IMR-90 (cell line): ENCODE results near the gene GPR160. TPM values are rescaled to one million over a fixed set of nuclear protein-coding genes. Genes with fewer than 3 reads are reported as not detected.

Experiments
- ATAC-seq: fragments of 200-7000 bp; cut with Tn5 transposase; 2 replicates; pipeline ENCODE4 v1.9.1; 2020; ENCODE audit warnings: low read depth, mild to moderate bottlenecking, moderate library complexity
- BruUV-seq: library from RNA; stranded (reverse); fragments of 400-500 nt; replicated peaks from 2 replicates; lab custom pipeline; 2021; lab: Mats Ljungman, UMichigan
- CTCF ChIA-PET: fragments of 300-600 bp; formaldehyde crosslinking; extraction: SDS; loops from one replicate; lab custom pipeline; 2021; ENCODE audit warnings: antibody characterized with exemption; lab: Yijun Ruan, JAX
- POLR2A ChIA-PET: fragments of 300-600 bp; sonication (Branson Sonifier 250); formaldehyde crosslinking; loops from one replicate; lab custom pipeline; 2022; ENCODE audit warnings: antibody characterized with exemption; ENCODE audit not compliant: unreplicated experiment; lab: Charles Lee
- DNase-seq: peaks from one replicate; pipeline ENCODE4 v3.0.0; 2013
- H2AFZ ChIP-seq: replicated peaks from 2 replicates; pipeline ENCODE3; 2013; ENCODE audit warnings: low read length, mild to moderate bottlenecking; ENCODE audit not compliant: poor library complexity
- H2AK5ac ChIP-seq: 2 replicates; pipeline ENCODE4 v1.6.1; 2013; ENCODE audit warnings: low read depth, low read length, inconsistent platforms
- H2AK9ac ChIP-seq: replicated peaks from 2 replicates; pipeline ENCODE3; 2013; ENCODE audit warnings: mild to moderate bottlenecking, low read depth, low read length, moderate library complexity; ENCODE audit not compliant: poor library complexity
- H2BK120ac ChIP-seq: 2 replicates; pipeline ENCODE4 v1.6.1; 2013; ENCODE audit warnings: low read depth, low read length, inconsistent platforms
- H2BK15ac ChIP-seq: 3 replicates; pipeline ENCODE4 v1.6.1; 2013; ENCODE audit warnings: low read depth, low read length, inconsistent platforms
- H2BK20ac ChIP-seq: 2 replicates; pipeline ENCODE4 v1.6.1; 2013; ENCODE audit warnings: low read depth, mild to moderate bottlenecking, inconsistent platforms, low read length, moderate library complexity
- H2BK5ac ChIP-seq: 2 replicates; pipeline ENCODE4 v1.6.1; 2013; ENCODE audit warnings: mild to moderate bottlenecking, low read depth, low read length, inconsistent platforms; ENCODE audit not compliant: poor library complexity, severe bottlenecking
- H3K14ac ChIP-seq: replicated peaks from 2 replicates; pipeline ENCODE4 v1.6.1; 2013; ENCODE audit warnings: low read depth, low read length, inconsistent platforms
- H3K18ac ChIP-seq: 2 replicates; pipeline ENCODE4 v1.6.1; 2013; ENCODE audit warnings: low read depth, low read length, control low read depth
- H3K23ac ChIP-seq: 2 replicates; pipeline ENCODE4 v1.6.1; 2013; ENCODE audit warnings: low read depth, low read length, inconsistent platforms
- H3K27ac ChIP-seq: 2 replicates; pipeline ENCODE4 v1.5.1; 2013; ENCODE audit warnings: mild to moderate bottlenecking, control low read depth, low read length; ENCODE audit not compliant: insufficient read depth
- H3K27me3 ChIP-seq: 2 replicates; pipeline ENCODE4 v1.6.1; 2013; ENCODE audit warnings: low read length; ENCODE audit not compliant: control insufficient read depth, insufficient read depth
- H3K36me3 ChIP-seq: 2 replicates; pipeline ENCODE4 v1.6.1; 2013; ENCODE audit warnings: low read length, mixed read lengths; ENCODE audit not compliant: control insufficient read depth, insufficient read depth
- H3K4ac ChIP-seq: 2 replicates; pipeline ENCODE4 v1.6.1; 2013; ENCODE audit warnings: low read depth, low read length, inconsistent platforms
- H3K4me1 ChIP-seq: 2 replicates; pipeline ENCODE4 v1.6.1; 2013; ENCODE audit warnings: low read length, mixed read lengths; ENCODE audit not compliant: control insufficient read depth, insufficient read depth
- H3K4me2 ChIP-seq: 2 replicates; pipeline ENCODE4 v1.6.1; 2013; ENCODE audit warnings: low read depth, mild to moderate bottlenecking, control low read depth, low read length, moderate library complexity
- H3K4me3 ChIP-seq: 2 replicates; pipeline ENCODE4 v1.5.1; 2013; ENCODE audit warnings: low read depth, mild to moderate bottlenecking, control low read depth, low read length, moderate library complexity; ENCODE audit not compliant: insufficient read depth
- H3K56ac ChIP-seq: 2 replicates; pipeline ENCODE4 v1.6.1; 2013; ENCODE audit warnings: low read length, inconsistent platforms; ENCODE audit not compliant: insufficient read depth; ENCODE audit errors: extremely low read depth
- H3K79me1 ChIP-seq, 2 experiments: 2 replicates each; pipeline ENCODE4 v1.6.1; 2013; ENCODE audit warnings: low read length in 2 of 2, inconsistent platforms in 1 of 2, low read depth in 1 of 2
- H3K9ac ChIP-seq: 2 replicates; pipeline ENCODE4 v1.6.1; 2013; ENCODE audit warnings: low read depth, low read length, control low read depth
- H3K9me1 ChIP-seq: 2 replicates; pipeline ENCODE4 v1.6.1; 2013; ENCODE audit warnings: low read length, inconsistent platforms; ENCODE audit not compliant: insufficient read depth
- H3K9me3 ChIP-seq: 2 replicates; pipeline ENCODE4 v1.6.1; 2013; ENCODE audit warnings: low read length; ENCODE audit not compliant: control insufficient read depth, insufficient read depth
- H4K20me1 ChIP-seq: 2 replicates; pipeline ENCODE4 v1.6.1; 2013; ENCODE audit warnings: low read length, inconsistent platforms; ENCODE audit not compliant: insufficient read depth
- H4K5ac ChIP-seq: 2 replicates; pipeline ENCODE4 v1.6.1; 2013; ENCODE audit warnings: mild to moderate bottlenecking, low read depth, low read length, control low read depth
- H4K8ac ChIP-seq, 2 experiments: 2 replicates each; pipeline ENCODE4 v1.6.1; 2013; ENCODE audit warnings: low read depth in 2 of 2, low read length in 2 of 2, control low read depth in 1 of 2, inconsistent platforms in 1 of 2
- H4K91ac ChIP-seq: 2 replicates; pipeline ENCODE4 v1.6.1; 2013; ENCODE audit warnings: low read depth, low read length, inconsistent platforms; ENCODE audit not compliant: insufficient read depth
- MAZ ChIP-seq: IDR thresholded peaks from 2 replicates; pipeline ENCODE4 v1.6.1; 2012; ENCODE audit warnings: low read depth, mild to moderate bottlenecking, low read length, improper control_type of control experiment, moderate library complexity, borderline replicate concordance
- SMC3 ChIP-seq: fragments of 150-350 bp; IDR thresholded peaks from 2 replicates; pipeline ENCODE4 v1.6.1; 2016; ENCODE audit warnings: low read depth, mild to moderate bottlenecking, antibody characterized with exemption, low read length, moderate library complexity
- WGBS, 2 experiments: methylation state at CpG; one replicate each; pipeline versions ENCODE4 v1.1.5 to v1.1.7; 2013; ENCODE audit warnings: missing lambda C conversion rate in 2 of 2; ENCODE audit not compliant: insufficient read length in 1 of 2; ENCODE audit errors: extremely low coverage in 2 of 2; 5-methylcytosine and 5-hydroxymethylcytosine counted together
- dilution Hi-C: fragments of 300-500 bp; cut with HindIII; formaldehyde crosslinking; loops from one replicate; pipeline ENCODE4 v1.14.3; 2018; ENCODE audit warnings: low sequenced_read_pairs; ENCODE audit not compliant: unreplicated experiment
- in situ Hi-C: fragments of 300-500 bp; cut with MboI; formaldehyde crosslinking; loops from 3 replicates; pipeline ENCODE4 v1.14.3; 2019; ENCODE audit warnings: low sequenced_read_pairs, inconsistent platforms, mixed read lengths
- intact Hi-C: fragments of 100-400 bp; cut with micrococcal nuclease; formaldehyde crosslinking; loops from 2 replicates; pipeline ENCODE4 v1.10.0; 2022
- polyA plus RNA-seq, 3 experiments: library from polyadenylated mRNA; depleted of rRNA; stranded (reverse); fragments of >200 nt; gene quantifications; 2 replicates each; pipeline ENCODE4 v1.2.3, GENCODE V29; 2012; ENCODE audit warnings: low replicate concordance in 1 of 3
- total RNA-seq: library from RNA; depleted of rRNA; stranded (reverse); fragments of >200 nt; gene quantifications from 2 replicates; pipeline ENCODE4 v1.2.3, GENCODE V29; 2012
- TF ChIP-seq, protein P1 (sequence below): conservative IDR thresholded peaks from 2 replicates; pipeline ENCODE4 v1.5.1; 2012; ENCODE audit warnings: mild to moderate bottlenecking, low read depth, low read length, improper control_type of control experiment

The GPR160 gene
- total and polyA plus RNA-seq, 2 of the 4 experiments (the other 2 are of a cell fraction) = 0.09 to 0.18 TPM

DNA sequence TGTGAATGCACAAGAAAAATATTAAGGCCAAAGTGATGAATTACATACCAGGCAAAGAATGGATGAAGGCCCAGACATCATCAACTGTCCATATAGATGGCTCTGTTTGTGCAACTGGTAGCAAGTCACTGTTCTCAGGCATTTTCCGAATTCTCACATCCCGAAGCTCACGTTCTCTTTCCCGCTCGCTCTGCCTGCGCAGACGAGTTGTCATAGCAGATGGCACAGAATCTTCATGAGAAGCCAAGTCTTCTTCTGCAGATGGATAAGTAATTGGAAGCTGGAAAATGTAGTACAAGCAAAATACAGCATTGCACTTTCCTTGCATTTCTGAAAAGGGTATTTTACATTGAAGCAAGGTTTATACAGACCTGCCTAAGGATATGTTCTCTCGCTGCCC lies 64.6 kb downstream of the GPR160 start:
- H2BK15ac ChIP-seq = no peak overlapping the region
- no peak overlapping the region for H3K56ac ChIP-seq
- no peak overlapping the region for H3K27ac ChIP-seq
- no peak overlapping the region for H2BK20ac ChIP-seq
- ATAC-seq = no peak
- H3K4me3 ChIP-seq = no peak overlapping the region
- H4K91ac ChIP-seq = no peak overlapping the region
- peaks cover 7% of the 10 kb centered on the region for H3K9me1 ChIP-seq
- H3K18ac ChIP-seq = no peak overlapping the region
- no peak overlapping the region for H2AK9ac ChIP-seq
- intact Hi-C loops (no loop called here), dilution Hi-C loops (no loop called here), in situ Hi-C loops (no loop called here)
- no peak overlapping the region for H2AK5ac ChIP-seq
- no peak overlapping the region for H4K8ac ChIP-seq
- BruUV-seq = no TSS peak
- peaks cover 4 to 12% of the 10 kb centered on the region in 2 experiments; a peak in 1 of 4 replicates for H3K79me1 ChIP-seq
- no peak for DNase-seq
- H3K4me2 ChIP-seq = no peak overlapping the region
- H3K36me3 ChIP-seq = peaks cover 24% of the 10 kb centered on the region
- no peaks in the 10 kb centered on the region for H3K27me3 ChIP-seq
- H3K14ac ChIP-seq = no peak overlapping the region
- WGBS, 2 experiments = 98% methylated on average over 7 of the region's 8 CpGs; no CpG with 5 or more reads in 1 of the 2 experiments
- H2BK120ac ChIP-seq = no peak overlapping the region
- TF ChIP-seq SMC3 = no peak
- no peak for TF ChIP-seq MAZ
- TF ChIP-seq, protein P1, sequence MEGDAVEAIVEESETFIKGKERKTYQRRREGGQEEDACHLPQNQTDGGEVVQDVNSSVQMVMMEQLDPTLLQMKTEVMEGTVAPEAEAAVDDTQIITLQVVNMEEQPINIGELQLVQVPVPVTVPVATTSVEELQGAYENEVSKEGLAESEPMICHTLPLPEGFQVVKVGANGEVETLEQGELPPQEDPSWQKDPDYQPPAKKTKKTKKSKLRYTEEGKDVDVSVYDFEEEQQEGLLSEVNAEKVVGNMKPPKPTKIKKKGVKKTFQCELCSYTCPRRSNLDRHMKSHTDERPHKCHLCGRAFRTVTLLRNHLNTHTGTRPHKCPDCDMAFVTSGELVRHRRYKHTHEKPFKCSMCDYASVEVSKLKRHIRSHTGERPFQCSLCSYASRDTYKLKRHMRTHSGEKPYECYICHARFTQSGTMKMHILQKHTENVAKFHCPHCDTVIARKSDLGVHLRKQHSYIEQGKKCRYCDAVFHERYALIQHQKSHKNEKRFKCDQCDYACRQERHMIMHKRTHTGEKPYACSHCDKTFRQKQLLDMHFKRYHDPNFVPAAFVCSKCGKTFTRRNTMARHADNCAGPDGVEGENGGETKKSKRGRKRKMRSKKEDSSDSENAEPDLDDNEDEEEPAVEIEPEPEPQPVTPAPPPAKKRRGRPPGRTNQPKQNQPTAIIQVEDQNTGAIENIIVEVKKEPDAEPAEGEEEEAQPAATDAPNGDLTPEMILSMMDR = no peak
- no peaks in the 10 kb centered on the region for H4K20me1 ChIP-seq
- no peak overlapping the region for H3K23ac ChIP-seq
- H2AFZ ChIP-seq = no peak overlapping the region
- no peak overlapping the region for H3K9ac ChIP-seq
- no peaks in the 10 kb centered on the region for H3K4me1 ChIP-seq
- H4K5ac ChIP-seq = no peak overlapping the region
- ChIA-PET POLR2A (no interaction called here), CTCF (no interaction called here)
- no peaks in the 10 kb centered on the region for H3K9me3 ChIP-seq
- H2BK5ac ChIP-seq = no peak overlapping the region
- H3K4ac ChIP-seq = no peak overlapping the region
